NCI-H510A (cell line): Measurements from ENCODE around the gene PLA2G4F.

ENCODE experiments used
- DNase-seq: peaks from one replicate; lab custom pipeline; 2025; lab: John Stamatoyannopoulos, UW

The PLA2G4F gene

DNA sequence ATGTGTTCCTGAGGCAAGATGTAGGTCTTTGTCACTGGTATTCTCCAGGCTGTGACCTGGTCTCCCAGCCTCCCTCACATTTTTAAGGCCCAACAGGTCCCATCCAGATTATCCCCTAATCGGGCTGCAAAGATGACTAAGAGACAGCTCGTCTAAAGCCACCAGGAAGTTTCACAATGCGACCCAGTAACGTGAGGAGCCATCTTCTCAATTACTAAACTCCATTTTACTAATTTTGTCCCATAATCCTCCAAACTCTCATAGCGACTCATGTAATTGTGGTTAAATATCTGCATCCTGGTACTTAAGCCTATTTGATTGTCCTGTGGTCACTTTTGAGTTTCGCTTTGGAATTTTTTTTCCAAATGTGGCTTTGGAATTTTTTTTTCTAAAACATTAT is 8.7 kb upstream of the PLA2G4F start:
- no peak for DNase-seq

DNA sequence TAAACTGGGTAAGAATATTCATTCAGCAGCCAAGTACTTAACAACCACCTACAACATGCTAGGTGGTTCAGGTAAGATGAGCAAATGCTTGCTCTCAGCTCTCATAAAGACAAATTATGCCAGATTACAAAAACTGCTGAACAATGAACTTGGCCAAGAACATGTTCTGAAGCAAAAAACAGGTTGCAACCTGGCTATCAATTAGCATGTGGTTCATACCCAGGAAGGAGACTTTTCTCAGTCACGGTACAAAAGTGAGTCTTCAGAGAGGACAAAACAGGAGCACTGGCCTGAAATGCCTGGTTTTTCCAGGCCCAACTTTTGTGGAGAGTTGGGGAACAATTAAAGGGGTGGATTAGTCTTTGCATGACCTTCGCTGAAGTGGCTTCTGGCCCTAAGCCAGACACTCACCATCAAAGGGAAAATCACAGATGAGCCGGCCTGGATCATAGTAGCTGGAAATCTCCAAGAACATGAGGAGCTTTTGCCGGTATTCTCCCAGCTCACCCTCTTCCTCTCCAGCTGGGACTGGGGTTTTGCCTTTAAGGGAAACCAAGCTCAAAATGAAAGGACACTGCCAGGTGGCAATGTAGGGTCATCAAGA is 7.6 kb upstream of the PLA2G4F start:
- no peak for DNase-seq

DNA sequence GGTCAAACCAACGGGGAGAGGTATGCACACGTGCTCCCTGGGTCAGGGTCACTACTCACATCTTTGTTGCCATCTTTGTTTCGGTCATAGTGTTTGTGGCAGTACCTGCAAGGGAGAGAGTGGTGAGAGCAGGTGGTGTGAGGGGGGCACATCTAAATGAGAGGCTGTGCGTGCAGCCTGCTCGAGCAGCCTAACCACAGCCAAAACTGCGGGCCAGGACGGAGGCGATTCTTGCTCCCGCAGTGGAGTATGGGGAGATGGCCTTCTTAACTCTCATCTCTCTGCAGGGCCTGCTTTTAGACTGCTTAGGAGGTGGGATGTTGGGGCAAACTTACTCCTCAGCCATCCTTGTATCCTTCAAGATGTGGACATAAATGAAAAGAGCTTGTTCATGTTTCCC is 6.9 kb upstream of the PLA2G4F start:
- no peak for DNase-seq

DNA sequence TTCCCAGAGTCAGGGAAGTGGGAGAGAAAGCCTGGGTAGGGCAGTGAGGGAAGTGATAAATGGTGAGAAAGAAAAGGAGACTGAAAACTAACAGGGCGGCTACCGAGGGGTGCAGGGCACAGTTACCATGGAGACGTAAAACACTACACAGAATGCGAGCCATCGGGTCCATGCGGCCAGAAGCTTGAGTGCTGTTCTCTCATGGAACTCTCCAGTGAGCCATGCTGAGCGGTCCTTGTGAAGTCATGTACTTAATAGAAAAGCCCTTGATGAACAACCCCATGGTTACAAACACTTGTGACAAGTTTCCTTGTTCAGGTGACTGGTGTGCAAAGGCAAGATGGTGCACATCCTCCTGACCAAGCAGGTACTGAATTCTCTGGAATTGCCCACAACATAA is 3.7 kb upstream of the PLA2G4F start:
- DNase-seq: no peak

DNA sequence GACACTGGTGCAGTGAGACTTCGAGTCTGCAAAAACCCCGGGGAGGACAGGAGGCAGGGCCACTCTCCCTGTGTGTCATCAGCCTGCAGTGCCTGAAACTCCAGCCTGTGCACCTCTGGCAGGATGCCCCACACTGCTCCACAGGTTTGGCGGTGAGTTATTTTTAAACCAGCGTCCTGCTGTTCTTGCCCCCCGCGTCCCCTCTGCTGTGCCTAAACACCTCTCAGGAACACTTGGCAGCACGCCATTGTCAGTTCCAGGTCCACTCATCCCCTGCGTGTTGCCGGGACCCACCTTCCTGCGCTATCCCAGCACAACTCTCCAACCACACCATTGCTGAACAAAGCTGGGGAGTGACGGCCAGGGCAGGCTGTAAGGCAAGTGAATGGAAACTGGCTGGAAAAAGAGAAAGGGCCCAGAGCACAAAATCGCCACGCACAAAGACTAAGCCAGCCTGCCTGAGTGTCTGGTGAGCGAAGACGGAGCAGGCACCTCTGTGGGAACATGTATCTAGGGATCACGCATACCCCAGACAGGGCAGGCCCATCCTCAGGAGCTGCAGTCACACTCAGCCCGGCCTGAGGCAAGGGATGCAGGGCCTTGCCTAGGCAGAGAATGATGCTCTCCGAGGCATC is 3.1 kb upstream of the PLA2G4F start:
- DNase-seq: no peak

DNA sequence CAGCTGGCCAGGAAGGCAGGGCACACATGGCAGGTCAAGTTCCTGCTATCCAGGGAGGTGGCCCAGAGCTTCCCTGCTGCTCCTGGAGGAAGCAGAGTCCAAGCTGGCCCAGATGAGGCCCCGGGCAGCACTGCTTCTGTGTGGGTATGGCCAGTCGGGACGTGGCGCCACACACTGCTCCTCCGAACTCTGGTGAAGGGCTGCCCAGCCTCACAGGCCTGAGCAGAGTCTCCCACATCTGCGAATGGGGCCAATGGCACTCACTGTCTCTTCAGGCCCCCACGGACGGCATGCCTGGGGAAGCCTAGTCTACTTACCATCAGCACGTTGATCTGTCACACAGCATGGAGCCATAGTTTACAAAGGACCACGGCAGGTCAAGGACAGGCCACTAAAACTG is 2.5 kb upstream of the PLA2G4F start:
- no peak for DNase-seq

DNA sequence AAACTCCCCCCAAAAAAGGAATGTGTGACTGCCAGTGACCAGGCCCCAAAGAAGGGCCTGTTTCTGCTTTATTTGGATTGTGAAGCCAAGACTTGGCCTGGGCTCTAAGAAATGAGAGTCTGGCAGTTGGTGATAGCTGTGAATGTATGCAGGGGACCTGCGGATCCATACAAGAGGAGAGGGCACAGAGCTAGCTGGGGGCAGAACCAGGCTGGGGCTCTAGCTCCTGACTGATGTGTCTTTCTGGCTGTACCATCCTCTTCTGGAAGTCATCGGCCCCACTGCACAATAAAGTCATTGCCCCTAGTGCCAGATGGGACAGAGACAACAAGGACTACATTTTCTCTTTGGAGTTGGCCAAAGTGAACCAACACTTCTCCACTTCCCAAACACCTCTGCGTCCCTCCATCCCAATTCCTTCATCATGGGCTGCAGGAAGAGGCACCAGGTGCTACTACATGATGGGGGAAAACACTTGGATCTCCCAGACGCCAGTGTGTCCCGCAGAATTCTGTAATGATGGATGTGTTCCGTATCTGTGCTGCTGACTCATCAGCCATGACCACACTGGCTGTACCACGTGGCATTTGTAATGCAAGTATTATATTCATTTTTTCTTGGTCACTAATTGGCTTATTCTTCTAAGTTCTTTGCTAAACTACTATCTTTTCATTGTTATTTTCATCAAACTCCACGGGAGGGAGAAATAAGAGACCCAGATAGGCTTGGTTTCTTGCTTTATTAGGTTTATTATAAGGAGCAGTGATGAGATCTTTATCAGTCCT is 1.7 kb upstream of the PLA2G4F start:
- DNase-seq: no peak

DNA sequence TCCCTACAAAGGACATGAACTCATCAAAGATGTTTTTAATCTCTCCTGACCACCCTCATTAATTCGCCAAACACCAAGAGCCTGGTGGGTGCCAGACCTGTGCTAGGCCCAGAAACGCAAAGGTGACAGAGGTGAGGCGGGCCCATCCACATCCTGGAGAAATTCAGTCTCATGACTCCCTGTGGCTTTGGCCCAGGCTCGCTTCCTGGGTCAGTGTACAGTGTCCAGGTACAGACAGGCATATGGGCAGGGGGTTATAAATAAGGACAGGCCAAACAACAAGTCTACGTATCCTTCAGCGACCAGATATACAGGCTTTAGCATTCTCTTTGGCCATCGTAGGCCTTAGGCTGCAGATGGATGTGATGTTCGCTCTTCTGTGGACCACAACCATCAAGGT is 945 bp upstream of the PLA2G4F start:
- no peak for DNase-seq

DNA sequence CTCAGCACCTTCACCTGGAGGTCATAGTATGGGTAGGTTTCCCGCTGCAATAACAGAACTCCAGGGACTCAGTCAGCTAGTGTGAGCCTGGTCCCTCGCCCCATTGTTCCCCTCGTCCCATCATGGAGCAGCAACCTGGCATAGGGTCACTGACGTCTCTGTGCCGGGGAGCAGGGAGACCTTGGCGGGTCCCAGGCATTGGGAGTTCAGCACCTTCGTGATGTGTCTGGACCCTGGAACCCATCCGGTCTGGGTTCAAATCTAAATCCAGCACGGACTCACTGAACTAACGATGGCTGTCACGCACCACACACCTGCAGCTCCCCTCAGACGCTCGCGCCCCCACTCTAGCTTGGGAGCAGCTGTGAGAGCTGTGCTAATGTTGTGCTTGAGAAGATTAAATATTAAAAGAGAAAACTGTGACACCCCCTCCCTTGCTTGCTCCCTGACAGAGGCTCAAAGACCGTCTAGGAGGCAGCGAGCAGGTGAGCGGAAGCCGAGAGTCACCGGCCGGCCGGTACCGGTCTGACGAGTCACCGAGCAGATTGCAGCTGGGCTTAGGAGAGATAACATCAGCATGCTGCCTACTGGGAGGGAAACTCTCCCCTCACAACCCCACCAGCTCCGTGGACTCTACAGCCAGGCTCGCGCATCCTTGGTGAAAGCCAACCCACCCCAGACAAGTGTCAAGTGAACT is 742 bp downstream of the PLA2G4F start:
- DNase-seq: peak; percentile 77

DNA sequence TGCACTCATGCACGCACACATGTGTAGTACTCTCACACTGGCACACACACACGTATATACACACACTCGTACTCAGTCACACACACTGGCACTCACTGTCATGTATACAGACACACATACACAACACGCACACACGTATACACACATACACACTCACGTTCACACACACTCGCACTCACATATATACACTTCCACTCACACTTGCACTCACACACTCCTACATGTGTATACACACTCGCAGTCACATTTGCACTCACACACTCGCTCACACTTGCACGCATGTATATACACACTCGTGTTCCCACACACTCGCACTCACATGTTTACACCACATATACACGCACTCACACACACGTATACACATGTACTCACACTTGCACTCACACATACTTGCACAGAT is 1.5 kb downstream of the PLA2G4F start:
- no peak for DNase-seq

DNA sequence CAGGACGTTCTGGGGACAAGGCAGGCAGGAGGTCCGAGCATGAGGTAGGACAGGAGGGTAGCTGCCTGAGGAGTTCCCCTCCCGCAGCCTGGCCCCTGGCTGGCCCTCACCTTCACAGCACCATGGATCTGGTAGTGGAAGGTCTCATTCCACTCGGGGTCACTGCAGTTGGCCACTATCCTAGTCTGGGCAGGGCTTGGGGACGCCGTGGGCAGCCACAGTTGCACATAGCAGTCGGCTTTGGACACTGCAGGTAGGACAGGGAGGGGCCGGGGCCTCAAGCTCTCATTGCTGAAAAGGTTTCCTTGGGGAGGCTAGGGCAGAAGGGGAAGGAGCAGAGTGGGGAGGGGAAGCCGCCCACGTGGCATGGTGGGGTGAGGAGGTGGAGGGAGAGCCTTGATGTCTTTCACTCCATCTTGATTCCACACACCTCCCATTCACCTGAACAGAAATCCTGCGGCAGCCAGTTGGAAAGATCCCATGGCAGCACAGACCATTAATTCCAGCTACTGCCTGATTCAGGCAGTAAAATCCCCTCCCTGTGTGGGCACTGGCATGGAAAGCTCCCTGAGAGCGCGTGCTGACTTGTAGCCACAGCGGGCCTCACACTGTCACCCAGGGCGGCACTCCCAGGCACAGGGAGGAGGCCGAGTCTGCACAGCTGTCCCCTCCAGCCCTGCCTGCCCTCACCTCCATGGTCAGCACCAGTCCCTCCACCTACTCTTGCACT is 2.1 kb downstream of the PLA2G4F start:
- DNase-seq: no peak

DNA sequence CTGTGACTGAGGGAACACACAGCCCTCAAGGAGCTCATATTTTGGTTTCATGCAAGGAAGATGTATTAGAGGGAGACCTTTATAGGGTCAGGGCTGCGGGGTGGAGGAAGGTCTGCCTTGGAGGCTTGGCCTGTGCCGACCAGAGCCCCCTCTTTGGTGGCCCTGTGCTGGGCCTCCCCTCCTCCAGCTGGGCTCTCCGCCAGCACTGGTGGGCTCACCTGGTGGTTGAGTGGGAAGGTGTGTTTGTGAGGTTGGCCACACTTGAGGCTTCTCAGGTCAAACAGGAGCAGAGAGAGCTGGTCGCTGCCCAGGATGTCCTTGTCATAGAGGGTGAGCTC is 2.6 kb downstream of the PLA2G4F start:
- no peak for DNase-seq

DNA sequence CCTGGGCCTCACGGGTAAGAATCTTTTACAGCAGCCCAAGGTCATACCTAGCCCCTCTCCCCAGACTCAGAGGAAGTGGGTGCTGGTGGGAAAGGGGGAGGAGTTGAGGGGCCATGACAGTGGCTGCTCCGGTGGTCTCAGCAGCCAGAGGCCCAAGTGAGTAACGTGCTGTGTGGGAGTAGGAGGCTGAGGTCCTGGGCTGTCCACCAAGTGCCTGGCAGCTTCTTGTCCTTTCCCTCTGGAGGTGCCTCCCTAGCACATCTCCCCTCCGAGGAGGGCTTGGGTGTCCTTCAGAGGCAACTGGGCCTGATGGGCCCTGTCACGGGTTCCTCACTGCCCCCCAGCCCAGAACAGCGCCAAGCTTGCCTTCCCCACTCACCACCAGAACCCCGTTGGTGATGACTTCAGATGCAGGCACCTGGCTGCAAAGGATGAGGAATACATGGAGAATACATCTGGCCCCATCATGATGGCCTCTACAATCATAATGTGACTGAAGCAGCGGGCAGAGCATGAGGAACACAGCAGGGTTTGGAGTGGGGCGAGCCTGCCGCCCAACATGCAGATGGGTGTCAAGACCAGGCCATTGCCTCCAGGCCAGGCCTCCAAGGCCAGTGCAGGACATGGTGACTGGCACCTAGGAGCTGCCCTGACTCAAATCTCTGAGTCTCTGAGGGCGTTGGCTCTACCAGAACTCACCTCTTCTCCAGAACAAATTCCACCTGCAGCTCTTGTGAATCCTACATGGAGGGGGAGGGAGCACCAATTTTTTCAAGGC is 3.3 kb downstream of the PLA2G4F start:
- no peak for DNase-seq

DNA sequence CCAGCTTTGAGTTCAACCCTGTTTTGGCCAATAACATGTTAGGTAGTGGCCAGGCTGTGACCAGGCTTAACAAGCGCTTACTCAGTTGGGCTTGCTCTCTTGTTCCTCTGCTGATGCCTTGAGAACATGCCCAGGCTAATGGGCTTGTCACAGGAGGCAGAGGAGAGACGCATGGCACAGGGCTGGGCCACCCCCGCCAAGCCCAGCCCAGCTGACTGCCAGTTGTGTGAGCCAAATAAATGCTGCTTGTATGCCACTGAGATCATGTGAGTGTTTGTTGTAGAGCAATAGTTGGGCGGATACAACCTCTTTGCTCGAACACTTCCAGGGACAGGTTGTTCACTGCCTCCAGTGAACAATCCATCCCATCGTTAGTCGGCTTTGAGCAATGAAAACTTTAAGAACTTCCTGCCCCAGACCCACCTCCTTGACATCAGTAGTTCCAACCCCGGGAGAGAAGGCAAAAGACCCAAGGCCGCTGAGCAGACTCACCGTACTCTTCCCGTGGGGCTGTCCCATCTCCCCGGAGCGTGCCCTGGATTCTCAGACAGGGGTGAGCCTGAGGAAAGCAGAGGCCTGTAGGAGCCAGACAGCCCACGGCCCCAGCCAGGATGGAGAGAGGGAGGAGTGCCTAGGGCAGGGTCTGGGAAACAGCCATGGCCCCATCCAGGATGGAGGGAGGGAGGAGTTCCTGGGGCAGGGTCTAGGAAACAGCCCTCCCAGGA is 4.1 kb downstream of the PLA2G4F start:
- DNase-seq: no peak

DNA sequence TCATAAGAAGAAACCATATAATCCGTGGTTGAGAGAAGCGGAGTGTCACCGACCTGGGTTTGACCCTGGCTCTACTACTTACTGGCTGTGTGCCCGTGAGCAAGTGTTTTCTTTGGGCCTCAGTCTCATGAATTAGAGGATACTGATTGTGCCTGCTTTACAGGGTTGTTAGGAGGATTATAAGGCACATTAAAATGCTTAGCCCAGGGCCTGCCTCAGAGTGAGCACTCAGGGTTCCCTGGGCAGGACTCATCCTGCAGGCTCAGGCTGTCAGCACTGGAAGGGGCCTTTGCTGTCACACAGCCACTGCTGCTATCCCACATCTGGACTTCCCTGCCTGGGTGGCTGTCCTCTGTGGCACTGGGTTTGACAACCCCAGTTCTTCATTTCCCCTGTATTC is 4.7 kb downstream of the PLA2G4F start:
- DNase-seq: no peak

DNA sequence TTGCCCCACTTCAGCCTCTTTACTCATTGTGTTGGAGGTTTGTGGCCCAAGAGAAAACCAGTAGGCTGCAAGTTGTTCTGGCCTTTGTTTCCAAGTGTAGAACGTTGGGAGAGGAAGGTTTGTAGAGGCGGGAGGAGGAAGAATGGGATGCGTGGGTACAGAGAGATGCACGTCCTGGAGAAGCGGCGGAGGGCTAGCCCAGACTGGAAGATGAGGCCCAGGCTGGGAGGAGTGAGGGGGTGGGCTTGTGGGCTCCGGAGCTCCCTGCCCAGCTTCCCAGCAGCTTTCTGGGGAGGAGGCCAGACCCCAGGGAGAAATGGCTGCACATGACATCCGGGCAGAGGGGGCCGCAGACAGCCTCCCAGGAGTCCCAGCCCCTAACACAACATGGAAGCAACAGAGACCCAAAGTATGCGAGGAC is 5.3 kb downstream of the PLA2G4F start:
- DNase-seq: no peak

DNA sequence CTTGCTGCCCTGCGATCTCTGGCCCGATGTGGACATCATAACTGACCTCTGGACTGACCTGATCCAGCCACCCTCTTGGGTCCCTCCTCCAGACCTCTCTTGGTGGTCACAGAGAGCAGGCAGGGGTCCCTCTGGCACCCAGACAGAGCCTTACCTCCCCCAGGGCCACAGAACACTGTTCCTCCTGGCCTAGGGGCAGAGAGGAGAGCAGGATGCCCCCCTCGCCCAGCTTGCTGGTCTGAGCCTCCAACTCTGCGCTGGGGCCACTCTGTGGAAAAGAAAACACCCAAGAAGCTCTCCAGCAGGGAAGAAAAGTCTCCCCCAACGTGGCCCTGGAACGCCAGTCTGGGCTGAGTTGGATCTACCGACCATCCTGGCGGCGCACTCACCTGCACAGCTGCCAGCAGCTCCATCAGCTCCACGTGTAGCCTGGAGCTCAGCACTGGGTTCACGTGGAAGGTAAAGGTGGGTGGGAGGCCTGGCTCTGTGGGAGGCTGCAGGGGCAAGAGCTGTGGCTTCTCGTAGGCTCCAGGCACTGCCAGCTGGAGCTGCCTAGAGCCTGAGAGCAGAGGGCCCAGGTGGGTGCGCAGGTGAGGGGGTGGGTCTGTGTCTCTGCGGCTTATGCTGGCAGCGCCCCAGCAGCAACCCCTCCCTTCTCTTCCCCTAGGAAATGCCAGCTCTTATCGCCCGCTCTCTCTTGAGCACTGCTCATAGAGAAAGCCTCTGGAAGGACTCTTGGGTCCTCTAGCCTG is 6.0 kb downstream of the PLA2G4F start:
- no peak for DNase-seq

DNA sequence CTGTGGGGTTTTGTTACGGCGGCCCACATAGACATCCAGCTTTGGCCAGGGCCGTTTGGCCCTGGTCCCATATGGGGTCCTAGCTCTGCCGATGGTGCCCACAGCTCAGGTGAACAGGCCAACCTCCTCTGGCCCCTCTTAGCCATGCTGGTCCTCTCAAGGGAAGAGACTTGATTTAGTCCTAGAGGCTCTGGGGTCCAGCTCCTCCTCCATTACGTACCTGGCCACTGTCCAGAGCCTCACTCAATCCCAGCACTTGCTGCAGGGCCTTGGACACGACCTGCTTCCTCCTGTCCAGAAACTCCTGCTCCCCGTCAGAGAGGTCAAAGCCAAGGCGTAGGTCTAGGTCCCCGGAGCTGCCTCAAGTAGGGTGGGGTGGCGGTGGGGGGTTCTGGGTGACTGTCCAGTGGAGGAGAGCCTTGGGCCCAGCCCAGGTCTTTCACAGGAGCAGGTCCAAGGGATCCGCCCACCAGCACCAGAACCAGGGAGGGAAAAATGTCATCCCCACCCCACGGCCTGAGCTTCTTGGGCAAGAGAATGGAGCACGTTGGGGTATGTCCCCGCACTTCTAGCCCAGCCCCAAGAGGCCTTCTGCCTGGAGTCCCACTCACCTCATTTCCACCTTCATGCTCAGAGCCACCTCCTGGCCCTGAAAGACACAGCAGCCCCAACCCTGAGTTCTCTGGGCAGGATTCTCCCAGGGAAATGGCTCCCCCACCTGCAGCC is 6.8 kb downstream of the PLA2G4F start:
- DNase-seq: no peak

DNA sequence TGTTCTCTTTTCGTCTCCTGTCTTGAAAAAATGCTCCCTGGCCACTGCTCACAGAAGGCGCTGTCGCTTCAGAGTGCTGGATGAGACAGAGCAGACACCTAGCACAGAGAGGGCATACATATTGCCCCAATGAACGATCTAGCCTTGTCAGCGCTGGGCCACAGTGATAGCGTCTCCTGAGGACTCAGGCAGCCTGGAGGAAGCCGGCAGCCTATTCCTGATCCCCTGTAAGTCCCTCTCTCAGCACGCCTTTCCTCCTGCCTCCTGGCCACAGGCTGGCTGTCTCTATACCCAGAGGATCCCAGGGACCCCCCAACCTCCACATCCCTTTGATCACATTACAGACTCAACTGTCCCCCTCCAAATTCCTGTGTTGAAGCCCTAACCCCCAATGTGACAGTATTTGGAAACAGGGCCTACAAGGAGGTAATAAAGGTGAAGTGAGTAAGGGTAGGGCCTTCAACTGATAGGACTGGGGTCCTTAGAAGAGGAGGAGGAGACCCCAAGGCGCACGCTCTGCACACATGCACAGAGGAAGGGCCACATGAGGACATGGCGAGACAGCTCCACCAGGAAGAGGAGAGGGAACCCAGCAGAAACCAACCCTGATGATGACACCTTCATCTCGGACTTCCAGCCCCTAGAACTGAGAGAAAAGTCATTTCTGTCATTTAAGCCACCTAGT is 7.5 kb downstream of the PLA2G4F start:
- DNase-seq: no peak
